GM12801 (cell line): Measurements from ENCODE around the gene DPH5.

Experiments
- TF ChIP-seq, protein P1 (sequence below): IDR thresholded peaks from one replicate; pipeline ENCODE4 v1.5.1; 2011; ENCODE audit warnings: control low read depth; ENCODE audit not compliant: insufficient read length; ENCODE audit errors: extremely low read depth

Gene DPH5

DNA sequence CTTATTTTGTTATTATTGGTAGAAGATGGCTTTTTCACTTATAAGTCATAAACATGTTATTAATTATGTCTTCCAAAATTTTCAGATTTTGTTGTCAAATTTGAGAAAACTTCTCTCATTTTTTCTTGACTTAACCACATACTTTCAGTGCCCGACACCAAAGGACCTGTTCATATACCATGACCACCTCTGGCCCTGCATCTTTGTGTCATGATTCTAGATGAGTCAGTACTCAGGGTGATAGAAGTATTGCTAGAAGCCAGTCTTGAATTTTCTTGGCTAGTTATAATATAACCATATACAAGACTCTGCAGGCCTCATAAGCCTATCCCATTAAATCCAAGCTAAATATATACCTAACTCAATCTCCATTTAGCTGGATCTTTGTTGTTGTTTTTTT lies 35.4 kb upstream of the DPH5 start:
- TF ChIP-seq, protein P1, sequence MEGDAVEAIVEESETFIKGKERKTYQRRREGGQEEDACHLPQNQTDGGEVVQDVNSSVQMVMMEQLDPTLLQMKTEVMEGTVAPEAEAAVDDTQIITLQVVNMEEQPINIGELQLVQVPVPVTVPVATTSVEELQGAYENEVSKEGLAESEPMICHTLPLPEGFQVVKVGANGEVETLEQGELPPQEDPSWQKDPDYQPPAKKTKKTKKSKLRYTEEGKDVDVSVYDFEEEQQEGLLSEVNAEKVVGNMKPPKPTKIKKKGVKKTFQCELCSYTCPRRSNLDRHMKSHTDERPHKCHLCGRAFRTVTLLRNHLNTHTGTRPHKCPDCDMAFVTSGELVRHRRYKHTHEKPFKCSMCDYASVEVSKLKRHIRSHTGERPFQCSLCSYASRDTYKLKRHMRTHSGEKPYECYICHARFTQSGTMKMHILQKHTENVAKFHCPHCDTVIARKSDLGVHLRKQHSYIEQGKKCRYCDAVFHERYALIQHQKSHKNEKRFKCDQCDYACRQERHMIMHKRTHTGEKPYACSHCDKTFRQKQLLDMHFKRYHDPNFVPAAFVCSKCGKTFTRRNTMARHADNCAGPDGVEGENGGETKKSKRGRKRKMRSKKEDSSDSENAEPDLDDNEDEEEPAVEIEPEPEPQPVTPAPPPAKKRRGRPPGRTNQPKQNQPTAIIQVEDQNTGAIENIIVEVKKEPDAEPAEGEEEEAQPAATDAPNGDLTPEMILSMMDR: no peak

DNA sequence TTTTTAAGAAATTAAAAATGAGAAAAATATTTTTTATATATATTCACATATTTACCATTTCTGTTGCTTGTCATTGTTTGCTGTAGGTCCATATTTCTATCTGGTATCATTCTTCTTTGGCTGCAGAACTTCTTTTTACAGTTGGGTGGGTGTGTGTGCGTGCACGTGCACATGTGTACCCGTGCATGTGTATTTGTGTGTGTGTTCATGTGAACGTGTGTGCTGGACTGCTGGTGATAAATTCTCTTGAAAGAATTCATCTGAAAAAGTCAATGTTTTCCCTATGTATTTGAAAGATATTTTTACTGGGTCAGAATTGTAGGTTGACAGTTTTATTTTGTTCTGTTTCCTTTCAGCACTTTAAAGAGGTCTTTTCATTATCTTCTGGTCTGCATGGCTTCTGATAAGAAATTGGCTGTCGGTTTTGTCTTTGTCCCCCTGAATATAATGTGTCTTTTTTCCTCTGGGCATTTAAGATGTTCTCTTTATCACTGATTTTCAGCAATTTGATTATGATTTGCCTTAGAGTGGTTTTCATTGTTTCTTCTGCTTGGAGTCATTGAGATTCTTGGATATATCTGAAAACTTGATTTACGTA lies 34.5 kb upstream of the DPH5 start:
- TF ChIP-seq, protein P1: no peak

DNA sequence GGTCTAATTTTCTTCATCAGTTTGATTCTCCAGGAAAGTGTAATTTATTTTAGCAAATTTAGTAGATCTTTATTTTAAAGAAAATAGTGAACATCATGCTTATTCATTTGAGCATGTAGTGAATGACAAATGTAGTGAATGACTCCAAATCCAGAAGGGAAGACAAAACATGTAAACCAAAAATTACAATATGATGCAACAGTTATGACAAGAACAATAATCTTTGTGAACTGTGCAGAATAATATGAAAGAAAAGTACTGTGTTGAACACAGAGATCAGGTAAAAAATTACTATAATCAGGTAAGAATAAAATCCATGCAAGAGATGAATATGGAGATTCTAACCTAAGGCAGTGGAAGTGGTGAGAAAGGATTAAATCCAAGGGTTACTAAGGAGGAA lies 30.0 kb upstream of the DPH5 start:
- TF ChIP-seq, protein P1: no peak

DNA sequence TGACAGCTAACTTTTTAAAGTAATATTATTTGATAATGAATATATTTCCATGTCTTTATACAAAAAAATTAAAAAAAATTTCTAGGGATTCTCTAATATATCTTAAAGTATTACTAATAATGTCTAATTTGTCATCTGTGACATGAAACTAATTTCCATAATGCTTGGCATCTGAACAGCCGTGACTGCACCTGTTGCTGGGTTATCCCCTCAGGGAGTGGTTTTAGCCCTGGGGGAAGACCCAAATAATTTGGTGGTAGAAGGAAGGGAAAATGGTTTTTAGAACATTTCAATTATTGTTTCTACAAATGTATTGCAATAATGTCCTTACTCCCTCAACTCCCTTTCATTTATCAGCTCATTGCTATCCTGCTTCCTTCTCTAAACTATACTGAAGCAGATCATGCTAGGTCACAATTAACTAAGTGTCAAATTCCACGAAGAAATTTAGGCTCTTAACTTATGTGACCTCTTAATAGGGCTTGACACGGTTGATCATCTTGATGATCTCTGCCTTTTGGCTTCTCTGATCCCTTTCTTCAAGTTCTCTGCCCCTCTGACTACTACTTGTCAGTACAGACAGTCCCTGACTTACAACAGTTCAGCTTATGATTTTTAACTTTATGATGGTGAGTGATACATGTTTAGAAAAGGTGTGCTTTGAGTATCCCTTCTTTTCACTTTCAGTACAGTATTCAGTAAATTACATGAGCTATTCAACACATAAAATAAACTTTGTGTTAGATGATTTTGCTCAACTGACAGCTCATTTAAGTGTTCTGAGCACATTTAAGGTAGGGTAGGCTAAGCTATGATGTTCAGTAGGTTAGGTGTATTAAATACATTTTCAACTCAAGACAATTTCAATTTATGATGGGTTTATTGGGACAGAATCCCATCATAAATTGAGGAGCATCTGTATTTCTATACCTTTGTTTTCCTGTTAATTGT lies 26.4 kb upstream of the DPH5 start:
- TF ChIP-seq, protein P1: no peak

DNA sequence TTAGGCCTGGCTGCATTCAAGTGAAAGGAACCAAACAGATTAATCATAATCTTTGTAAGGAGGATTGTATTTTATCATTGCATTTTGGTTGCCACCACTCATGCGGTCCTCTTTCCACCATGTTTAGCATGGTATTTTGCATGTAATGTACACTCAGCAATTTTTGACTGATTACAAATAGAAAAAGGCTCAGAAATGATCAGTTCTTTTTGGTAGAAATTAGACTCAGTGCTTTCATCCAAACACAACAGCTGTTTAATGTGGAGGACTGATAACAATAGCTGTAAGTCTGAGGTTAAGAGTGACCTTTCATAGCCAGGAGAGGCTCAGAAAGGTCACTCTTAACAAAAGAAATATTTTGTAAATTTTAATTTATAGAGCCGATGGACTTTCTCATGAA lies 25.3 kb upstream of the DPH5 start:
- TF ChIP-seq, protein P1: no peak

DNA sequence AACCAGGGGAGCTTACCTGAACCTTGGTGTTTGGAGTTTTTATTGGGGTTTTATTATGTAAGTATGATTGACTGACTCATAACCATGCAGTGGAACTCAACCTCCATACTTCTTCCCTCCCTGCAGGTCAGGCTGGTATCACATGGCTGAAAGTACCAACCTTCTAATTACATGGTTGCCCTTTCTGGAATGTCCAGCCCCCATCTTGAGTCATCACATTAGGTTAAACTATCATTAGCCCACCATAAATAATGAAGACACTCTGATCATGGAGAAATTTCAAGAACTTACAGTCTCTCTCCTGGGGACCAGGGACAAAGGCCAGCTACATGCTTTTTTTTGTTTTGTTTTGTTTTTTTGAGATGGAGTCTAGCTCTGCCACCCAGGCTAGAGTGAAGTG lies 19.2 kb upstream of the DPH5 start:
- TF ChIP-seq, protein P1: no peak

DNA sequence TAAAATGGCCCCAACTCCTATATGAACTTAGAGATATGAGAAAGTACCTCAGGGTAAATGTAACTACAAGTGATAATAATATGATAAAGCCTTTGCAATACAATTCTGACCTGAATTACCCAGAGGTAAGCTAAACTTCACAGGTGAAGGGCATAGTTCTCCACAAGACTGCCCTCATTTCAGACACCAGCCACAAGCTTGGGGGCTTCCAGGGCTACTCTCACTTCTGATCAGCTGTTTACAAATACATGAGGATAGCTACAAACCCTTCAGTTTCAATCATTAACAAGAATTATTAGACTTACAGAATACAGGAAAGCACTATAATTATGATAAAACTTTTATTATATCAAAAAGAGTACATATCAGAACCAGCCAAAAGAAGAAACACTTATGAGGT lies 18.7 kb upstream of the DPH5 start:
- TF ChIP-seq, protein P1: no peak
